PC-9 (cell line): Measurements from ENCODE around the gene PGGHG. TPM values are rescaled to one million over a fixed set of nuclear protein-coding genes. Genes with fewer than 3 reads are reported as not detected.
"Not testable (repeated sequence)": the region's sequence is repeated elsewhere in the genome, so short reads cannot be mapped to it uniquely, and the experiment has no call there.

ENCODE experiments used
- BruUV-seq: library from RNA; stranded (reverse); fragments of 400-500 nt; replicated peaks from 2 replicates; lab custom pipeline; 2021; lab: Mats Ljungman, UMichigan
- CTCF ChIA-PET: fragments of 300-600 bp; sonication (Branson Sonifier 250); formaldehyde crosslinking; loops from one replicate; lab custom pipeline; 2022; ENCODE audit warnings: antibody characterized with exemption; lab: Charles Lee
- POLR2A ChIA-PET: fragments of 300-600 bp; sonication (Branson Sonifier 250); formaldehyde crosslinking; loops from one replicate; lab custom pipeline; 2022; ENCODE audit warnings: antibody characterized with exemption; ENCODE audit not compliant: unreplicated experiment; lab: Charles Lee
- DNase-seq, 2 experiments: peaks; one replicate each; pipeline versions ENCODE4 v3.0.0 to v3.0.0-alpha.2; 2015 to 2022; ENCODE audit warnings: mixed read lengths in 1 of 2
- H2AFZ ChIP-seq: fragments of 200-600 bp; sonication (generic); 2 replicates; pipeline ENCODE4 v1.8.1; 2017; ENCODE audit warnings: antibody characterized with exemption
- H3F3A ChIP-seq: fragments of 200-600 bp; sonication (generic); 2 replicates; pipeline ENCODE4 v1.8.1; 2017; ENCODE audit warnings: antibody characterized with exemption, mild to moderate bottlenecking, low read depth; ENCODE audit not compliant: insufficient read depth
- H3K27ac ChIP-seq: fragments of 200-600 bp; sonication (generic); 2 replicates; pipeline ENCODE4 v1.6.1; 2016; ENCODE audit warnings: mixed run types
- H3K27me3 ChIP-seq: fragments of 200-600 bp; sonication (generic); 2 replicates; pipeline ENCODE4 v1.6.1; 2016; ENCODE audit warnings: low read depth, mixed run types; ENCODE audit not compliant: insufficient read depth
- H3K36me3 ChIP-seq: fragments of 200-600 bp; sonication (generic); 2 replicates; pipeline ENCODE4 v1.6.1; 2016; ENCODE audit warnings: low read depth, mixed run types
- H3K4me1 ChIP-seq: fragments of 200-600 bp; sonication (generic); replicated peaks from 2 replicates; pipeline ENCODE4 v1.6.1; 2016; ENCODE audit warnings: mixed run types; ENCODE audit not compliant: insufficient read depth
- H3K4me2 ChIP-seq: fragments of 200-600 bp; sonication (generic); 2 replicates; pipeline ENCODE4 v1.6.1; 2017; ENCODE audit warnings: mixed run types
- H3K4me3 ChIP-seq: fragments of 200-600 bp; sonication (generic); 2 replicates; pipeline ENCODE4 v1.6.1; 2016; ENCODE audit warnings: mixed run types
- H3K79me2 ChIP-seq: fragments of 200-600 bp; sonication (generic); 2 replicates; pipeline ENCODE4 v1.6.1; 2017; ENCODE audit warnings: low read depth, mixed run types
- H3K9me2 ChIP-seq: fragments of 200-600 bp; sonication (generic); 2 replicates; pipeline ENCODE4 v1.8.1; 2017; ENCODE audit warnings: mild to moderate bottlenecking; ENCODE audit not compliant: insufficient read depth
- H3K9me3 ChIP-seq: fragments of 200-600 bp; sonication (generic); 2 replicates; pipeline ENCODE4 v1.8.1; 2016; ENCODE audit warnings: low read depth; ENCODE audit not compliant: insufficient read depth
- H4K20me1 ChIP-seq: fragments of 200-600 bp; sonication (generic); 2 replicates; pipeline ENCODE4 v1.8.1; 2017; ENCODE audit not compliant: insufficient read depth
- EZH2 ChIP-seq: fragments of 200-600 bp; sonication (generic); IDR thresholded peaks from 2 replicates; pipeline ENCODE4 v1.8.0; 2017; ENCODE audit warnings: antibody characterized with exemption, low read depth
- intact Hi-C: fragments of 100-400 bp; cut with micrococcal nuclease; formaldehyde crosslinking; loops from one replicate; pipeline ENCODE4 v1.10.0; 2022; ENCODE audit not compliant: unreplicated experiment
- total RNA-seq: library from RNA; stranded (reverse); gene quantifications from 2 replicates; pipeline ENCODE4 v1.2.3, GENCODE V29; 2021

Gene PGGHG
- total RNA-seq, 1 experiment from 2014 or later = 68.6 TPM

DNA sequence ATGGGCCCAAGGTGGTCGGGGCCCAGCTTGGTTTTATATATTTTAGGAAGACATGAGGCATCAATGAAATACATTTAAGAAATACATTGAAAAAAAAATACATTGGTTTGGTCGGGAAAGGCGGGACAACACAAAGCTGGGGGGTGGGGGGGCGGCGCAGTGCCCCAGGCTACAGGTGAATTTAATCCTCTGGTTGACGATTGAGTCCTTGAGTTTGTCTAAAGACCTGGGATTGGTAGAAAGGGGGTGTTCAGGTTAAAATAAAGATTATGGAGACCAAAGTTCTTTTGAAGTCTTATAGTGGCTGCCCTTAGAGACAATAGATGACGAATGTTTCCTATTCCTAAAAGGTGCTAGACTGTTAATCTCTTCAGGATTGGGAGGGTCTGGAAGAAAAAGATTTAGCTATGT is 28.0 kb downstream of the PGGHG start:
- no peaks in the 10 kb centered on the region for H3K27me3 ChIP-seq
- no peak overlapping the region for H3K4me3 ChIP-seq
- intact Hi-C loops = no loop called here
- no peaks in the 10 kb centered on the region for H3K9me3 ChIP-seq
- ChIA-PET CTCF (interaction anchor here (0.6 kb wide), 1 partner anchor 35 kb away, joined by 3 read pairs; no protein-coding TSS in a partner anchor), POLR2A (no interaction called here)
- H4K20me1 ChIP-seq = no peaks in the 10 kb centered on the region
- H3K27ac ChIP-seq = no peak overlapping the region
- no peaks in the 10 kb centered on the region for H3F3A ChIP-seq
- H3K36me3 ChIP-seq = no peaks in the 10 kb centered on the region
- no peaks in the 10 kb centered on the region for H3K9me2 ChIP-seq
- BruUV-seq = no TSS peak
- no peaks in the 10 kb centered on the region for H3K4me1 ChIP-seq
- DNase-seq = no peak
- no peaks in the 10 kb centered on the region for H3K79me2 ChIP-seq
- no peak overlapping the region for H2AFZ ChIP-seq
- no peak overlapping the region for H3K4me2 ChIP-seq
- TF ChIP-seq EZH2 = no peak

DNA sequence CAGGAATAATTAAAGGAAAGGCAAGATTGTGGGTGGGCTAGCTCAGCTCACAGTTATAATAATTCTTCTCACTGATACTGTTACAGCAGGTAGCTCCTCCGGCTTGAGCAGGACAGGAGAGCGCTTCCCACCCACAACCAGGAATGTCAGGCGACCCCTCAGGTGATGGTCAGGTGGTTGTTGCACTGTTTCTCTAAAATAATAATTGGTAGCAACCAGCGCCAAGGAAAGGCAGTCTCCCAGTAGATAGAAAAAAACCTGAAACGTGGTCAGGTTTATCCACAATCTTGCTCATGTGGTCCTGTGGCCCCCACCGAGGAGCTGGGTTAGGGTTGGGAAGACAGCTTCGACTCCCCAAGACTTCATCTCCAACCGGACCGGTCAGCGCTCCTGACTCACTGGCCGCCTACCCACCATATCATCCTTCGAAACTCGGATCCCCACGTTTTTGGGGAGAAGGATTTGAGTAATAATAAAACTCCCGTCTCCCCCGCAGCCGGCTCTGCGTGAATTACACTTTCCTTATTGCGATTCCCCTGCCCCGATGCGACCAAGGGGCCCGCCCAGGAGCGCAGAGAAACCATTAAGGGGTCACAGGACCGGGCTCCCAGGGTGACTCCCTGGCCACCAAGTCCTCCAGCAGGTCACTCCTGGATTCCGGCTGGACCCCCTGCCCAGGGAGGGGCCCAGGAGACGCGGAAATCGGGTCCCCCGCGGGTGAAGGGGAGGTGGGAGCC is 28.9 kb downstream of the PGGHG start:
- H4K20me1 ChIP-seq, POLR2A ChIA-PET, BruUV-seq, H3F3A ChIP-seq, H3K4me2 ChIP-seq, H2AFZ ChIP-seq, H3K9me3 ChIP-seq, H3K27ac ChIP-seq, H3K79me2 ChIP-seq, DNase-seq, H3K4me3 ChIP-seq, H3K9me2 ChIP-seq, H3K4me1 ChIP-seq, CTCF ChIA-PET, H3K36me3 ChIP-seq, H3K27me3 ChIP-seq, intact Hi-C loops: not testable (repeated sequence)

DNA sequence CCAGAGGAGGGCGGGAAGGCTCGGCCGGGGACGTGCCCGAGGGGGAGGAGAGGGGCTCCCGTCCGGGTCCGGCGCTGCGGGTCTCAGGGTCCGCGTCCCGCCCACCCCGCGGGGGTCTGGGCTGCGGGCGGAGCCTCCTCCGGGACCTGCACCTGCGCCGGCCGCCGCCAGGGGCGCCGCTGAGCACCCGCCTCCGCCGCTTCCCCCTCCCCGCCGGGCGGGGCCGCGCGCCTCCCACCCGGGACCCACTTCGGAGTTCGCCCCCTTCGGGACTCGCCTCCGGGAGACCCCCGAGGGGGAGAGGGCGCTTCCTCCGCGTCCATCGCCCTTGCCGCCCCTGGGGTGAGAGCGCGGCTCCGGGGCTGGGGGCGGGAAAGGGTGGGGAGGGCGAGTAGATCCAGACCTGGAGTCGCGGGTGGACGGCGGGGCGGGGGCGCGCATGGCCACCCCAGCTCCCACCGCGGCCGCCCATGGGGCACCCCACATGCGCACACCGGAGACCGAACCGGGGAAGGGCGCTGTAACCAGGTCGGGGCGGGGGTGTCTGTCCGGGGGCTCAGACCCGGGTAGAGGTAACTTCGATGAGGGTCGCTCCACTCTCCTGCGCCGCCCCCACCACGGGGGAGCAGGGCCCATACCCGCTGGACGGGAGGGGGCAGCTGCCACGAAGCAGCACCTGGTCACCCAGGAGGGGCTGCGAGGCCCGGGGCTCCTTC is 29.6 kb downstream of the PGGHG start:
- POLR2A ChIA-PET, H3K4me2 ChIP-seq, DNase-seq: not testable (repeated sequence)

DNA sequence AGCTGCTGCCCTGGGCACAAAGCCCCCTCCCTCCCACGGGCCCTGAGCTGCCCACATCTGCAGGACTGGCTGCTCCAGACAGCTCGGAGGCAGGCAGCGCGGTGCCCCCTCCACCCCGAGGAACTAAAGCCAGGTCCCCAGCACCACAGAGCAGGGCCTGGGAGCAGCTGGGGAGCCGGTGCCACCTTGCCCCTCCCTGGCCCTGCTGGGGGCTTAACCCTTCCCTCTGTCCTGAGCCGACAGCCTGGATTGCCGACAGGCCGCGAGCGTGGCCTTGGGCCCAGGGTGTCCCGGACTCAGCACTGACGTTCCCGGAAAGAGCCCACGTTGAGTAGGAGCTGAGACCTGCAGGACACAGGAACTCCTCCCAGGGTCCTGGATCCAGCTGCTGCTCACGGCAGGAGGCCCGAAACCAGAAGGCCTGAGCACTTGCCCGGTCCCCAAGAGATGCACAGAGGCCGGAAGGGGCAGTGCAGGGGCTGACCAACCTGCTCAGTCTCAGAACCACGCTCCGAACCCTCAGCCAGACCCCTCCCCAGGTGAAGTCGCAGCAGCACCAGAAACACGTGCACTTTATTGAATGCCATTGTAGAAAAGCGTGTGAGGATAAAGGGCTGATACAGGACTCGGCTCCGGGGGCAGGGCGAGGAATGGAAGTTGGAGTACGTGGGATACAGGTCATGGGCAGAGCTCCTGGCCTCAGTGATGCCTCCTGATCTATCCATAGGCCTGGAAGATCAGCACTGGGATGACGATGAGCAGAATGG is 30.4 kb downstream of the PGGHG start:
- H2AFZ ChIP-seq, H3F3A ChIP-seq, DNase-seq, H3K27me3 ChIP-seq, H3K9me3 ChIP-seq, POLR2A ChIA-PET, H3K9me2 ChIP-seq, H3K27ac ChIP-seq, BruUV-seq, H3K4me3 ChIP-seq, H3K79me2 ChIP-seq, H3K4me1 ChIP-seq, intact Hi-C loops, H4K20me1 ChIP-seq, CTCF ChIA-PET, H3K36me3 ChIP-seq: not testable (repeated sequence)
- peak overlapping the region; percentile 40 for H3K4me2 ChIP-seq

More for the DNA sequence above, 29.6 kb downstream of the PGGHG start:
- H3K9me2 ChIP-seq, intact Hi-C loops, BruUV-seq, H3K4me1 ChIP-seq, H3K79me2 ChIP-seq, H3F3A ChIP-seq, H3K4me3 ChIP-seq, H2AFZ ChIP-seq, H3K9me3 ChIP-seq, H4K20me1 ChIP-seq, H3K27ac ChIP-seq, H3K27me3 ChIP-seq, H3K36me3 ChIP-seq, CTCF ChIA-PET: not testable (repeated sequence)

DNA sequence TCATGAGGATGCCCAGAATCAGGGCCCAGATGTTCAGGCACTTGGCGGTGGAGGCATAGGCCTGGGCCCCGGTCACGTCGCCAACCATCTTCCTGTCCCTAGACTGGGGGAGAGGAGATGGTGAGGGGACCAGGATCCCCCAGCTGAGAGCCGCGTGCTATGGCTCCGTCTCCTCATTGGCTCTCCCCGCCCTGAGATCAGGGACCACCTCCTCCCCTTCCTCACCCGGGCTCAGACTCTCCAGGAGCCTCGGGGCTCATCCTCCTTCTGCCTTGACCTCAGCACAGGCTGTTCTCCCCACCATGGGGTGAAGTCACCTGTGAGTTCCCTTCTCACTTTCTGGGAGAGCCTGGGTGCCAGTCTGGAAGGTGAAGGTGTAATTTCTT is 31.0 kb downstream of the PGGHG start:
- H2AFZ ChIP-seq, H3K27ac ChIP-seq, H3K79me2 ChIP-seq, H3K27me3 ChIP-seq, CTCF ChIA-PET, H3K9me2 ChIP-seq, H3K9me3 ChIP-seq, H3K36me3 ChIP-seq, H4K20me1 ChIP-seq, DNase-seq, H3F3A ChIP-seq, BruUV-seq, POLR2A ChIA-PET, H3K4me1 ChIP-seq: not testable (repeated sequence)
- Histone ChIP-seq H3K4me2 (peak overlapping the region; percentile 94), H3K4me3 (peak overlapping the region; percentile 70; the same call in 1 of the 2 replicates)
- intact Hi-C loops = loop anchor here (5.0 kb wide), 1 partner anchor 37 kb away; no protein-coding TSS in a partner anchor
